KOPT-K1 (cell line): Measurements from ENCODE around the gene TTLL12.

ENCODE experiments used
- H3K27ac ChIP-seq: fragments of 200-600 bp; sonication (generic); 2 replicates; pipeline ENCODE4 v1.5.1; 2016; ENCODE audit warnings: antibody characterized with exemption, mild to moderate bottlenecking, low read depth, low read length; ENCODE audit not compliant: poor library complexity, severe bottlenecking
- H3K36me3 ChIP-seq: fragments of 200-600 bp; sonication (generic); 2 replicates; pipeline ENCODE4 v1.5.1; 2017; ENCODE audit warnings: antibody characterized with exemption, mild to moderate bottlenecking, low read length, moderate library complexity; ENCODE audit not compliant: insufficient read depth
- H3K9me3 ChIP-seq: fragments of 200-600 bp; sonication (generic); 2 replicates; pipeline ENCODE4 v1.5.1; 2017; ENCODE audit warnings: antibody characterized with exemption, low read length, mild to moderate bottlenecking; ENCODE audit not compliant: insufficient read depth, poor library complexity, severe bottlenecking

TTLL12 gene

DNA sequence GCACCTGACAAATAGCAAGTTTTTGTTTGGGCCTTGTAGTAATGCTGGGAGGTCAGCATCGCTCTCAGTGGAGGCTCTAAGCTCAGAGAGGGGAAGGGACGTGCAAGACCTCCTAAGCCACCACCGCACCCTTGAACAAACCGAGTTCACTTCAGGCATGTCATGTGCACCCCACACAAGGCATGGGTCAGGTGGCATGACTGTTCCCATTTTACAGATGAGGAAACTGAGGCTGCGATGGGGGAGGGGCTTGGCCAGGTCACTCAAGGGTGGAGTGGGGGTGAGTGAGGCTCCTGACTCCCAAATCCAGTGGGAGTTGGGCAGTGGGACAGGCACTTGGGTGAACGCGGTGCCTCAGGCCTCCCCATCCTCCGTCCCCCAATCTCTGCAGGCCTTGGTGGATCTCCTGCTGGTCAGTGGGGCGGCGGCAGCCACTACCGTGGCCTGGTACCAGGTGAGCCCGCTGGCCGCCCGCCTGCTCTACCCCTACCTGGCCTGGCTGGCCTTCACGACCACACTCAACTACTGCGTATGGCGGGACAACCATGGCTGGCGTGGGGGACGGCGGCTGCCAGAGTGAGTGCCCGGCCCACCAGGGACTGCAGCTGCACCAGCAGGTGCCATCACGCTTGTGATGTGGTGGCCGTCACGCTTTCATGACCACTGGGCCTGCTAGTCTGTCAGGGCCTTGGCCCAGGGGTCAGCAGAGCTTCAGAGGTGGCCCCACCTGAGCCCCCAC is 24.4 kb downstream of the TTLL12 start:
- Histone ChIP-seq H3K9me3 (no peaks in the 10 kb centered on the region), H3K36me3 (peaks cover 16% of the 10 kb centered on the region; the same call in 1 of the 2 replicates), H3K27ac (no peak overlapping the region)

DNA sequence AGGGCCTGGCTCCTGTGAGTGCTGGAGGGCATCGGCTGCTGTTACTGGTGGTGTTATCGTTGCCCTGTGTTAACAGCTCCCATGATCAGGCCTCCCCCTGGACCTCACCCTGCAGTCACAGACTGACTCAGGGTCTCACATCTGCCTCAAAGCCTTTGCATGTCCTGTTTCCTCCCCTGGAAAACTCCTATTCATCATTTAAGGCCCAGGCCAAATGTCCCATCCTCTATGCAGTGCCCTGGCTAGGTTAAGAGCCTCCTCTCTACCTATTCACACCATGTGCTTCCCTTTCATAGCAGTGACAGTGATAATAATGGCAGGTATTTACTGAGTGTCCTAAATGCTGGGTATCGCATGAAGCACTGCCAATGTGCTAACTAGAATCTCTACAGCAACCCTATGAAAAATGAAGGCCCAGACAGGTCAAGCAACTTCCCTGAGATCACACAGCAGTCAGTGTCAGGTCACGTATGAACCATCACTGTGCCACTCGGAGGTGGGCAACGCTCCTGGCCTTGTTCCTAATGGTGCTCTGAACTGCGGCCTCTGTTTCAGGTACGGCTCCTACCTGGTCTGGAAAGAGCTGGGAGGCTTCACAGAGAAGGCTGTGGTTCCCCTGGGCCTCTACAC is 26.3 kb downstream of the TTLL12 start:
- H3K36me3 ChIP-seq = no peaks in the 10 kb centered on the region
- no peak overlapping the region for H3K27ac ChIP-seq
- no peaks in the 10 kb centered on the region for H3K9me3 ChIP-seq

DNA sequence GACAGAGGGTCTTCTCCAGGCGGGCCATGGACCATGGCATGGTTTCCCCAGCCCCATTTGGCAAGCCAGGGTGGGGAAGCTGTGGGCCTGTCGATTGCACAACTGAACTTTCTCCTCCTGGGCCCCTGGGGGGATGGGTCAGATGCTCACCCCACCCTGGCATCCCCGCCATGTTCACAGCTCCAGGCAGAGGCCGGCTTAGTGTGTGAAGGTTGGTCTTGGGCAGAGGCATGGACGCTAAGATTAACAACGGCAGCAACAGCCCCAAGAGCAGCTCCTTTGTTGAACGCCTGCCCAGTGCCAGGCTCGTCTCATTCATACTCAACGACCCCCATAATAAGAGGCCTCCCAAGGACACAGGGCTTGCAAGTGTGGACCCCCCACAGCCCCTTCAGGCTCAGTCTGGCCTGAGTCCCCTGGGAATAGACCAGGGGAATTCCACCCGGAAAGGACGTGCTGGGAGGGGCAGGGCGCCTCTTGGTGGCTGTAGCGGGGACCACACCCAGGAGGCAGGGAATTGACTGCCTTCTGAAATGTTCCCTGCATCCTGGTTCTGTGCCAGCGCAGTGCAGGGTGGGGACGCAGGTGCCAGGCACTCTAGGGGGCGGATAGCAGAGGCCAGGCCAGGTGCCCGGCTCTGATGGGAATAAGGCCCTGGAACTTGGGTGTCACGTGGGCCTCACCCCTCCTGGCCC is 27.3 kb downstream of the TTLL12 start:
- no peak overlapping the region for H3K27ac ChIP-seq
- no peaks in the 10 kb centered on the region for H3K9me3 ChIP-seq
- H3K36me3 ChIP-seq = no peaks in the 10 kb centered on the region

DNA sequence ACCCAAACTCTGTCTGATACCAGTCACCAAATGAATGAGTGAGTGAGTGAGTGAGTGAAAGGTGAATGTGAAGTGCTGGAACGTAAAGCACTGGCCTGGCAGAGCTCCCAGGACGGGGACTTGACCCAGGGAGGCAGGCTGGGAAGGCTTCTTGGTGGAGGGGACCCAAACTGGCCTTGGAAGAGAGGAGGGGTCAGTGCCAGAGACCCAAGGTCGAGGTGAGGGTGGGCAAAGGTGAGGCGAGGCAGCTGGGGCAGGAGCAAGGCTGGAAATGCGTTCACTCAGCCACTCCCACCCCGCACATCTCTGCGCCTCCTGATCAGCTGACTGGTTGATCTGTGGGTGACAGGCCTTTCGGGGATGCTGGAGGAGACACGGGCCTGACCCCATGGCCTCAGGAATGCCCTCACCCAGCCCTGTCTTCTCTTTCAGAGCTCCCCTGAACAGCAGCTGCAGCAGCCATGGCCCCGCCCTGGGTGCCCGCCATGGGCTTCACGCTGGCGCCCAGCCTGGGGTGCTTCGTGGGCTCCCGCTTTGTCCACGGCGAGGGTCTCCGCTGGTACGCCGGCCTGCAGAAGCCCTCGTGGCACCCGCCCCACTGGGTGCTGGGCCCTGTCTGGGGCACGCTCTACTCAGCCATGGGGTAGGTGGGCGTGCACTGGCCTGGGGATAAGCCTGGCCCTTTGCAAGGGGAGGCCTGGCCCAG is 28.0 kb downstream of the TTLL12 start:
- no peaks in the 10 kb centered on the region for H3K9me3 ChIP-seq
- no peak overlapping the region for H3K27ac ChIP-seq
- no peaks in the 10 kb centered on the region for H3K36me3 ChIP-seq

DNA sequence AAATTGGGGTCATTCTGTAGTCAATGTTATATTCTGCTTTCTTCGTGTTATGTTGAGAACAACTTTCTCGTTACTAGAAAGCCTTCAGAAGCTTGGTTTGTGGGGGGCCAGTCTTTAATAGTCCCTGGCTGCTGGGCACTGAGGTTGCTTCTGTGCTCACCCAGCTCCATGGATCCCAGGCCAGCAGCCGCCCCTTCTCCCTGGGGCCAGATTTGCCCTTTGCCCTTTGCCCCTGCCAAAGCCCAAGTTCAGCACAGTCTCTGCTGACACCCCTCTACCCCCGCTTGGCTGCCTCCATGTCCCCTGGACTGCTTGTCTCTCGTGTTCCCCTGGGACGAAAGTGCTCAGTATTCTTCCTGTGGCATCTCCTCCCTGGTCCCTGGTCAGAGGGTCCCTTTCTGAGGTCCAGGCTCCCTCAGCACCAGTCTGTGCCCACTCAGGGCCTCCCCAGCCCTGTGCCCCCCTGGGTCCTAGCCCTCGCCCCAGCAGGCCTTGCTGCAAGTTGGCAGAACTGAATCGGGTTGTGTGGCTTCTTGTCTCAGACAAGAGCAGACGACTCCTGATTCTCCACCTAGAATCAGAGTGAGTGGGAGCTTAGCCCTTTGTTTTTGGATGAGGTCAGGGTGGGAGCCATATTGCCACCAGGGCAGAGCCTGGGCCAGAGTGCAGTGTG is 28.9 kb downstream of the TTLL12 start:
- Histone ChIP-seq H3K36me3 (no peaks in the 10 kb centered on the region), H3K27ac (no peak overlapping the region), H3K9me3 (no peaks in the 10 kb centered on the region)

DNA sequence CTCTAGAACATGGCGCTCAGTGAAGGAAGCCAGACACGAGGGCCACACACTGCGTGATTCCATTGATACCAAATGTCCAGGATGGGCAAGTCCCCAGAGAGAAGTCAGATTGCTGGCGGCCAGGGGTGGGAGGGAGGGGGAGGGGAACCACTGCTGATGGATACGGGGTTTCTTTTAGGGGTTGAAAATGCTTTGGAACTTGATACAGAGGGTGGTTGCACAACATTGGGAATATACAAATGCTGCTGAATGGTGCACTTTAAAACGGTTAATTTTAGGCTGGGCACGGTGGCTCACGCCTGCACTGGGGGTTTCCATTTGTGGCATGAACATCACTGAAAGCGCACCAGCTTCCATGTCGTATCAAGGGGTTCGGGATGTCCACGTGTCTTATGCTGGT is 30.5 kb downstream of the TTLL12 start:
- H3K27ac ChIP-seq = no peak overlapping the region
- H3K36me3 ChIP-seq = no peaks in the 10 kb centered on the region
- H3K9me3 ChIP-seq = no peaks in the 10 kb centered on the region

DNA sequence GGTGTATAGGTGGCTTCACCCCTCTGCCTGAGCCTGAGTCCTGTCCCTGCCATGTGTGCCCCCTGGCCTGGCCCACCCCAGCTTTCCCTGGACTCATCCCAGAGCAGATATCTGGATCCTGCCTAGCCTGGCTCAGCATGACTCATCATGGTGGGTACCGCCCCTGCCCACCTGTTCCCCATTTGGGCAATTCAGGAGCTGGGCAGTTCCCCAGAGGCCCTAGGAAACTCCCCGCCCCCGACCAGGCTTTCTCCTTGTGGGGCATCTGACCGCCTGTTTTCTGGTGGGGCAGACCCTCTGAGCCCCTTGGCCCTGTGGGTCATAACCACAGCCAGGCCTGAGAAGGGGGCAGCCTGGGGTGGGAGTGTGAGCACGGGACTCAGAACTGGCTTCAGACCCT is 31.1 kb downstream of the TTLL12 start:
- Histone ChIP-seq H3K36me3 (no peaks in the 10 kb centered on the region), H3K9me3 (no peaks in the 10 kb centered on the region), H3K27ac (no peak overlapping the region)

DNA sequence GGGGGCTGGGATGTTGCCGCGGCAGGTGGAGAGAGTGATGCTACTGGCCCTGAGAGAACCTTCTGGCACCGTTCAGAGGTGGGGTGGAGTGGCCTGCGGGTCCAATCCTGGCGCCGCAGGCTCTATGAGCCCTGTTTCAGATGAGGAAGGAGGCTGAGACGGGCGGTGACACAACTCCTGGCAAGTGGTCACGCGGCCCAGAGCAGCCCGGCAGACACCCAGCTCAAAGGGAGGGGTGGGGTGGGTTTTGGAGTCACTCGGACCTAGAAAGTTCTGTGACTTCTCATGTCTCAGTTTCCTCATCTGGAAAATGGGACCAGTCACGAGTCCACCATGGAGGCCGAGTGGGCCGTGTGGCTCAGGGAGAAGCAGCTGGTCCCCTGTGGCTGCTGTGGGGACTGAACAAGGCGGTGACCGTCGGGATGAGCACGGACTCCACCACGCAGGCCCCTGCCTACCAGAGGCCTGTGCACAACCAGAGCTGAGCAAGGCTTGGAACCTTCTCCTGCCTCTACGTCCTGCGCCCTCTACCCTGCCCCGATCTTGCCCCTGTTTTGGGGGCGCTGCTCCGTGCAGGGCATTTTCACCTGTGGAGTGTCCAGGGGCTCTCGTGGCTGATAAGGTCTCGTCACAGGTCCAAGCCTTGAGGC is 31.9 kb downstream of the TTLL12 start:
- Histone ChIP-seq H3K36me3 (no peaks in the 10 kb centered on the region), H3K27ac (no peak overlapping the region), H3K9me3 (no peaks in the 10 kb centered on the region)

DNA sequence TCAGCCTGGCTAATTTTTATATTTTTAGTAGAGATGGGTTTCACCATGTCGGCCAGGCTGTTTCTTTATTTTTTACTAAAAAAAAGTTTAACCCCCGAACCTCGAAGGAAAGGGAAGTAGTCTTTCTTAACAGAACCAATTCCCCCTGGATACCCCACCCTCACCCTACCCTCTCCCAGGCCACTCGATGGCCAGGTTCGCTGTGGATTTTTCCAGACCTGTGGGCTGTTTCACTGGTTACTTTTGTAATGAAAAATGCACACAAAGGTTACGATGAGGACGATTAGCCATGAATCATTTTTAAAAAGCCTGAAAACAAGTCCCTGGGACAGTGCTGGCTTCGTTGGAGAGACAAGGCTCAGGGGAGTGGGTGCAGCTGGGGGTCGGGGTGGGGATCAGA is 33.0 kb downstream of the TTLL12 start:
- Histone ChIP-seq H3K9me3 (no peaks in the 10 kb centered on the region), H3K27ac (no peak overlapping the region)

DNA sequence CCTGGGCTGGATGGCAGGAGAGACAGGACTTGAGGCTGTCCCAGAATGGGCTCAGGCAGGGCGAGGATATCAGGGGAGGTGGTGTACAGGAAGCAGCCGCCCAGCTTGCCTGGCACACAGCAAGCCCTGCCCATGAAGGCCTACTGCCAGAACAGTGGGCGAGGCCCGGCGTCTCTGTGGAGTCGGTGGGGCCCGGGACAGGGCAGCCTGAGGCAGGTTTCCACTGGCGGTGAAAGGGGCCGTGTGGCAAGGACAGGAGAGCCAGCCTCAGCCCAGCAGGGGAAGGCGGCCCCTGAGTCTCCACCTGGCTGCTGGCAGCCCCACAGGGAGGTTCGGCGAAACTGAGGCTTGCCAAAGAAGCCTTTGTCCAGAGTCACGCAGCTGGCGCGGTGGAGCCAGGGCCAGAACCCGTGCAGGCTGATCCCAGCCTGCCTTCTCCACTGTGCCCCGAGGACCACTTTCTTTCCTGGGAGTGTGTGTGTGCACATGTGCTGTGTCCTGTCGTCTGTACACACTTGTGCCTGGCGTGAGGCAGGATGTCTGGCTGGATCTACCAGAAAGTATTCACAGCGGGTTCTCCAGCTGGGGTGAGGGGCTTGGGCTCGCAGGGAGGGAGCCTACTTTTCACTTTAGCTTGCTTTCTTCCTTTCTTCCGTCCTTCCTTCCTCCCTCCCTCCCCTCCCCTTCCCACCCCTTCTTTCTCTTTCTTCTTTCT is 34.4 kb downstream of the TTLL12 start:
- no peaks in the 10 kb centered on the region for H3K9me3 ChIP-seq
- H3K36me3 ChIP-seq = no peaks in the 10 kb centered on the region
- no peak overlapping the region for H3K27ac ChIP-seq

More for the DNA sequence above, 33.0 kb downstream of the TTLL12 start:
- no peaks in the 10 kb centered on the region for H3K36me3 ChIP-seq

DNA sequence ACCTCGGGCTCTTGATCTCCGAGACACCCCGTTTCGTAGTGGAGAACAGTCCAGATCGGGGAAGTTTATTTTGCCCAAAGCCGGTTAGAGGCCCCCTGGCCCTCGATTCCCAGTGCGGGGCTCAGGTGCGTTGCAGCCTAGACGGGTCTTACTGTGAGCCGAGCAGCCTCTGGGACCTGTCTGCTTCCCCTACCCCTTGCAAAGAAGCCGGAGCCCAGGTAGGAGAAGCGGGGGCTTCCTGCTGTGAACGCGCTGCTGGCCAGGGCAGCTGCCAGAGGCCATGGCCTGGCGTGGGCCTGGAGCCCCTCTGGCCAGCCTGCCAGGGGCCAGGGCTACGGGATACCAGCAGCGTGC is 35.0 kb downstream of the TTLL12 start:
- no peak overlapping the region for H3K27ac ChIP-seq
- H3K36me3 ChIP-seq = no peaks in the 10 kb centered on the region
- no peaks in the 10 kb centered on the region for H3K9me3 ChIP-seq

DNA sequence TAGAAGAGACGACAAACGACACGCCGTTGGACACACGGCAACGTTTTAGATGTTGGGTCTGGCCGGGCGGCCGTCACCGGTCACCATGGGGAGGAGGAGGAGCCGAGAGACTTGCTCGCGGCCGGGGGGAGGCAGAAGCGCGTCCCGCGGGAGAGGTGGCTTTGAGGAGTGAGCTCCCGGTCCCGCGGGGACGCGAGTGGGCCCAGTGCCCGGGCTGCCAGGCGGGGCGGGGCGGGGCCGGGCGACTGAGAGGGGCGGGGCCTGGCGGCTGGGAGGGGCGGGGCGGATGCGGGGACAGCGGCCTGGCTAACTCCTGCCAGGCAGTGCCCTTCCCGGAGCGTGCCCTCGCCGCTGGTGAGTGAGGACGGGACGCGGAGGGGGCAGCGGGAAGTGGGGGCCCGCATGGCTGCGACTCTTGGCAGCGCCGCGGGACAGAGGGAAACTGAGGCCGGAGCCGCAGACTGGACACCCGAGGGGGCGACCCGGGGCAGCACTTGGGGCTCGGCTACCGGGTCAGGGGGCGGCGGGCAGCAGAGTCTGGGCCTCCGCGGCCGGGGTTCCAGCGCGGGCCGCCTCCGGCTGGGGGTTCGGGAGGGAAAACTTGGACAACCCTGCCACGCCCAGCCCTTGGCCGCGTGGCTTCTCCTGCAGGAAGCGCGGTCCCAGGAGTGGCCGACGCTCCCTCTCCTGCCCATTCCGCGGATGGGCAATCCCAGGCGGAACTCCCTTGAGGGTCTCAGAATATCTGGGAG is 35.5 kb downstream of the TTLL12 start, which contains the start of gene TSPO:
TSS of gene TSPO (plus strand) at position 309 of the 752 bp plus-strand sequence. CDS start 7,680 bp downstream, outside the sequence.
- no peak within 1 kb of the TSS for H3K27ac ChIP-seq
- no peaks in the 10 kb centered on the region for H3K9me3 ChIP-seq
- no peaks in the 10 kb centered on the region for H3K36me3 ChIP-seq

DNA sequence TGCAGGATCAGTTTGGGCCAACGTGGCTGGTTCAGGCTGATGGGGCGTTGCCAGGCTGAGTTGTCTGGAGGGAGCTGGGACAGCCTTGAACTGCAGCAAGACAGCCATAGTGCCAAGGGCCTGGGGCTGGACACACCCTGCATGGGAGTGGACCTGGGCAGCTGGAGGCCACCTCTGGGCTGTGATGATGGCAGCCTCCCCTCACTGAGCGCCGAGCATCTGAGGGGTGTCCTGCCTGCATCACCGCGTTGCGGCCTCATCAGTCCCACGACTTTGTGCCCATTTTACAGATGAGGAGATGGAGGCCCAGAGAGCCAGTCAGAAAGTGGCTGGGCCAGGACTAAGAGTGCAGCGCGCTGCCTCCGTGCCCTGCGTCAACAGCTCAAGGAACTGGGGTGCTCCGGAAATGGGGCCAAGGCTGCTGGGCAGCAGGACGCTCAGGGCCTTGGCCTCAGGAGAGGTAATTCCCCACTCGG is 36.2 kb downstream of the TTLL12 start:
- Histone ChIP-seq H3K36me3 (no peaks in the 10 kb centered on the region), H3K9me3 (no peaks in the 10 kb centered on the region), H3K27ac (no peak overlapping the region)
